ENCODE measurements around the gene PPP1R37. TPM values are rescaled to one million over a fixed set of nuclear protein-coding genes. Genes with fewer than 3 reads are reported as not detected.

The PPP1R37 gene
- total RNA-seq, 2 experiments from 2014 or later, result 20.9 to 21.2 TPM

GRCh38 chr19:45110851-45111266 lies 17.9 kb downstream of the PPP1R37 start:
- intact Hi-C loops (cut with micrococcal nuclease), result no loop called here
- no peak for TF ChIP-seq CTCF (IDR thresholded peaks at IDR 0.05)
- Mint-ChIP-seq H3K36me3 (ENCODE audit: low read depth) (no peaks in the 10 kb centered on the region), H3K27me3 (no peaks in the 10 kb centered on the region), H3K27ac (no peak overlapping the region), H3K9me3 (no peaks in the 10 kb centered on the region), H3K4me3 (no peak overlapping the region), H3K4me1 (ENCODE audit: low read depth) (peaks cover 39% of the 10 kb centered on the region)
- CTCF ChIA-PET, result interaction anchor here (1.0 to 2.3 kb wide), 2 partner anchors 16 to 18 kb away, joined by 4 to 8 read pairs; partner anchors contain the start of gene PPP1R37
- ATAC-seq (peak; percentile 89), DNase-seq (peak; percentile 63)
- POLR2A ChIA-PET, result interaction anchor here (1.0 kb wide), 1 partner anchor 10 kb away, joined by 3 read pairs; no protein-coding TSS in a partner anchor

GRCh38 chr19:45112111-45112827 lies 19.3 kb downstream of the PPP1R37 start:
- no peaks in the 10 kb centered on the region for H3K9me3 Mint-ChIP-seq
- H3K4me3 Mint-ChIP-seq, result no peak overlapping the region
- CTCF ChIA-PET, result interaction anchor here (2.2 to 3.5 kb wide), 2 partner anchors 13 to 53 kb away, joined by 6 to 25 read pairs; no protein-coding TSS in a partner anchor
- DNase-seq, result no peak
- no peak for ATAC-seq
- TF ChIP-seq CTCF (IDR thresholded peaks at IDR 0.05), result no peak
- no peak overlapping the region for H3K27ac Mint-ChIP-seq
- POLR2A ChIA-PET, result interaction anchor here (0.7 to 2.0 kb wide), 7 partner anchors 9 to 490 kb away, joined by 3 to 11 read pairs (median 4); partner anchors contain the start of genes PPP1R37 and ZNF296
- intact Hi-C loops (cut with micrococcal nuclease), result no loop called here
- H3K27me3 Mint-ChIP-seq, result no peaks in the 10 kb centered on the region
- H3K36me3 Mint-ChIP-seq (ENCODE audit: low read depth), result no peaks in the 10 kb centered on the region
- H3K4me1 Mint-ChIP-seq (ENCODE audit: low read depth), result peaks cover 53% of the 10 kb centered on the region

- H3K4me3 Mint-ChIP-seq, result no peak overlapping the region
- CTCF ChIA-PET, result interaction anchor here (0.8 to 3.5 kb wide), 4 partner anchors 10 to 54 kb away, joined by 3 to 25 read pairs (median 5); no protein-coding TSS in a partner anchor
- intact Hi-C loops (cut with micrococcal nuclease), result no loop called here
- no peak for DNase-seq
- peaks cover 67% of the 10 kb centered on the region for H3K4me1 Mint-ChIP-seq (ENCODE audit: low read depth)
- POLR2A ChIA-PET, result interaction anchor here (1.2 to 2.0 kb wide), 4 partner anchors 10 to 37 kb away, joined by 3 to 11 read pairs (median 4); partner anchors contain the start of genes PPP1R37 and ZNF296
- ATAC-seq, result no peak
- no peak overlapping the region for H3K27ac Mint-ChIP-seq
- no peaks in the 10 kb centered on the region for H3K27me3 Mint-ChIP-seq
- no peak for TF ChIP-seq CTCF (IDR thresholded peaks at IDR 0.05)
- no peaks in the 10 kb centered on the region for H3K9me3 Mint-ChIP-seq
- H3K36me3 Mint-ChIP-seq (ENCODE audit: low read depth), result no peaks in the 10 kb centered on the region
Measured at GRCh38 chr19:45113628-45114027, 20.6 kb downstream of the PPP1R37 start.

- Mint-ChIP-seq H3K9me3 (no peaks in the 10 kb centered on the region), H3K4me1 (ENCODE audit: low read depth) (peaks cover 69% of the 10 kb centered on the region), H3K36me3 (ENCODE audit: low read depth) (no peaks in the 10 kb centered on the region), H3K4me3 (no peak overlapping the region), H3K27ac (no peak overlapping the region), H3K27me3 (no peaks in the 10 kb centered on the region)
- intact Hi-C loops (cut with micrococcal nuclease), result no loop called here
- TF ChIP-seq CTCF (IDR thresholded peaks at IDR 0.05), result no peak
- no peak for DNase-seq
- ChIA-PET CTCF (interaction anchor here (2.2 to 3.5 kb wide), 2 partner anchors 11 to 55 kb away, joined by 6 to 25 read pairs; no protein-coding TSS in a partner anchor), POLR2A (interaction anchor here (1.1 to 2.0 kb wide), 2 partner anchors 21 to 22 kb away, joined by 4 to 11 read pairs; partner anchors contain the start of gene PPP1R37)
- ATAC-seq, result no peak
Measured at GRCh38 chr19:45114116-45114515, 21.1 kb downstream of the PPP1R37 start.
